ENCODE data around the gene DISP3.

The DISP3 gene

DNA sequence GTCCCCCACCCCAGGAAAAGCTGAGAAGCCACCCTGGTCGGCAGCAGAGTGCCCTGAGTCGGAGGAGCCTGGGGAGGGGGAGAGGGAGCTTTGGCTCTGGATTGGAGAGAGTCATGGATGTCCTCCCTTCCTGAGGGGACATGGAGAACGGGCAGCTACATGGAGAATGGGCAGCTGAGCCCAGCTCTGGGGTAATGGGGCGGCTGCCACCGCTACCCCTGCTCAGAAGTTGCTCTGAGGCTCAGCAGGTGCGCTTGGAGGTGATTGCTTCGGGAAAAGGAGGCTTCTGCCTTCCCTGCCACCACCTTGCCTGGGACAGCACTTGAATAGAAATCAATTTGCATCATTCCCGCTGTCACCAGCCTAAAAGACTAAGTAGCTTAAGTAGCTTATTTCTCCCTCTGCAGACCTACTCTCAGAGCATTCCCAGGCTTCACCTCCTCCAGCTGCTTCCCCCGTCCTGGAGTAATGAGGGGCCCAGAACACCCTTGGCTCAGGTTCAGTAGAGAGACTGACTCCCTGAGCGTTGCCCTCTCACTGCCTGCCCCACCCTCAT lies 8.3 kb downstream of the DISP3 start:
- no peak for DNase-seq

DNA sequence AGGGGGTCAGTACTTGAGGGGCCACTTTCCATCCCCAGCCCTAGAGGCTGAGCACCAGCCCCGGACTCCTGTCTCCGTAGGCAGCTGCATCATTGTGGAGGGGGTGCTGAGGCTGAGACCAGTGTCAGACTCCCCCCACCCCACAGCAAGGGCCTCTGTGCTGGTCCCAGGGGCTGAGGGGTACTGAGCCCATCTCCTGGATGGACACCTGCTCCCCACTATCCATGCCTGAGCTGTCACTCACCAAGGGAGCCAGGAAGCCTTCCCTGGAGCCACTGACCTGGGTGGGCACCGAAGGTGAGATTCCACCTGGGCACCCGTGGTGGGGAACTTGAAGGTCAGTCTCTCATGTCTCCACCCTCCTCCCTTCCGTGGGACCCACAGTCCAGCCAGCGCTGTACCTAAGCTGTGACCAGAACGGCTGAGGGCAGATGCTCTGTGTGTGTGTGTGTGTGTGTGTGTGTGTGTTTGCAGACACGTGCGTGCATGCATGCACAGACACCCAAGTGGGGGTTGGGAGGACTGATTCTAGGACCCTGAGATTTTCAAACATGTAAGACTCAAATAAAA lies 9.3 kb downstream of the DISP3 start:
- DNase-seq: no peak

DNA sequence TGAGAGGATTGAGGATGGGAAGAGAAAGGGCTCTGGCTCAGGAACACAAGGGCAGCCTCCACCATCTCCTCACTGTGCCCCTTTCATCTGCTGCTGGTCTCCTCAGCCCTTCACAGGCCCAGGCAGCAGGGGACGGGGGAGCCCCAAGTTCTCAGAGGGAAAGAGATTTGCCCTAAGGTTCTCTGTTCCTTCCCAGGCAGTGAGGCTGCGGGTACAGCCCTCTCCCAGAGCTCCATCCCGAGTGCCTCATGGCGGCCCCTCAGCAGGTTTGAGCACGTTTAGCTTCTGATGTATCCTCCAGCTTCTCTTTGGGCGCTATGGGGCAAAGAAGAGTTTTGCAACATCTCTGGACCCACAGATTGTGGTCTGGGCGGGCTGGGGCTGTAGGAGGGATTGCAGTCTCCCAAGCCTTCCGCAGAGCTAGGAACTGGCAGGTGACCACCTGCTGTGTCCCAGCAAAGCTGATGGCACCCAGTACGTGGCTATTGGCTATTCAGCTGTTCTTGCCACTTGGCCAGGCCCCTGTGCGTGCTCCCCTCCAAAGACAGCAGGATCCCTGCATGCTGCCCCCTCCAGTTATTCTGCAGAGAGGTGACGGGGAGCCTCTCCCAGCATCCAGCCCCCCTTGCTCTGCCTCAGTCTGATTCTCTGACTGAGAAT lies 10.1 kb downstream of the DISP3 start:
- DNase-seq: no peak

DNA sequence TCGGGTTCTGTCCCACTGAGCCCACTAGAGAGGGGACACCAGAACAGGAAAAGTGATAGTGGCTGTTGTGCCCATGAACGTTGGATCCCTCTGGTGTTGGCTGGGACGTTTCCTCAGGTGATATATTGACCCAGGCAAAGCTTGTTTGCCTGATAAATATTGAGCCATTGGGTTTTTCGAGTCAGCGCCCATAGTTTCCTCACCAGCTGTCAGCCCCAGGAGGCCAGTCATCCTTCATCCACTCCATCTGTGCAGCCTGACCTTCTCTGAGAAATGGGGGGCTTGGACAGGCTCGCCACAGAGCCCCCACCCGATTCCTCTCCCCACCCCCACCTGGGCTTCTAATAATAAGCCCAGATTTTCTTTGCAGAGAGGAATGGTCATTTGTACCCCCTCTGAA lies 13.3 kb downstream of the DISP3 start:
- no peak for DNase-seq

DNA sequence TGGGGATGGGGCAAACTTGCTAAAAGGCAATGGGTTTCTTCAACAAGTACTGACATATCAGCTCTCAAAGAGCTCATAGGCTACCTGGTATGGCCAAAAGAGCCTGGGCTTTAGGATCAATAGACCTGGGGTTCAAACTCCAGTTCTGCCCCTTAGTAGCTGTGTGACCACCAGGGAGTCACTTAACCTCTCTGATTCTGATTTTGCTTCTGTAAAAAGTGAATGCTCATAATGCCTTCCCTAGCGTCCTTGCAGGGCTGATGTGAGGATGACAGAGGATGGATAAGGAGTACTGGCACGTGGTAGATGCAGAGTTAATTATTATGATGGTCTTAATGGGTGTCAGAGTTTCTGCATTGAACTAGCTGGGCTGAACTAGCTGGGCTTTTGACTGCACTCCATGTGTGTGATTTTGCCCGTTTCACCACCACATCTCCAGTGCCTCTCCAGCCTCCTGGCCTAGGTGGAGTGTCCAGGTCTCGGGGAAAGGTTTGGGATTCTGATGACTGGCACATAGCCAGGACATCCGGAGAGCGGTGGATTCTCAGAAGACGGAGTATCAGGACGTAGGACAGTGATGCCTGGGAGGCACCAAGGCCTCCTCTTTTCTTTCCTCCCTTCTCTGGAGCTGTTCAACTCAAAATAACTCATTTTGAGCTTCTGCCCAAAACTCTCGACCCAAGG lies 15.2 kb downstream of the DISP3 start:
- DNase-seq: no peak

DNA sequence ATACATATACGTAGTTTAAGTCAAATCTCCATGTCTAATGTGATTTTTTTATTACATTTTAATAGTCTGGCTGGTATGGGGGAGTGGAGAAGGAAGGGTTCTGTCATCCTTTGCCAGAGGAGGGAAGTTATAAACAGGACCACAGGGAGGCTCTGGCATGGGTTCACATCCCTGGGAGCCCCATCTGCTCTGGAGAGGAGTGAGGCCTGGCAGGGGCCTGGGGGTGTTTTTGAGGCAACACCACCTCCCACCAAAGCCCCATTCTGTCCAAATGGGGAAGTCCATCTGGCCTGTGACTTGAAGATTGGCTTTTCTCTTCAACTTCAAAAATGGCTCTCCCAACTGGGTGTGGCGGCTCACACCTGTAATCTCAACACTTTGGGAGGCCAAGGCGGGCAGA lies 15.8 kb downstream of the DISP3 start:
- no peak for DNase-seq

DNA sequence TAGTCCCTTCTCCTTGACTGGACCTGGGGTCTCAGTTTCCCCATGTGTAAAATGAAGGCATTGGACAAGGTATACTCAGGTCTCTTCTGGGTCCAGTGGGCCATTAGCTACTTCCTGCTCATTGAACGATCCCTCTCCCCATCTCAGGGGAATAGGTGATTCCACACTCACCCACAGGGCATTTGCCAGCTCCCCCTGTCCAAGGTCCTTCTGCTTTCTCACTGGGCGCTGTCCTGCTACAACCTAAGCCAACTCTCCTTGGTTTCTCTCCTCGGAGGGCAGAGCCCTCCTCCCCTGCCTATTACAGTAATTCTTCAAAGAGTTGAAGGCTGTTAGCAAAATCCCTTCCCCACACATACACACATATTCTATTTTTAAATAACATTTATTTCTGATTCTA lies 16.6 kb downstream of the DISP3 start:
- DNase-seq: no peak

DNA sequence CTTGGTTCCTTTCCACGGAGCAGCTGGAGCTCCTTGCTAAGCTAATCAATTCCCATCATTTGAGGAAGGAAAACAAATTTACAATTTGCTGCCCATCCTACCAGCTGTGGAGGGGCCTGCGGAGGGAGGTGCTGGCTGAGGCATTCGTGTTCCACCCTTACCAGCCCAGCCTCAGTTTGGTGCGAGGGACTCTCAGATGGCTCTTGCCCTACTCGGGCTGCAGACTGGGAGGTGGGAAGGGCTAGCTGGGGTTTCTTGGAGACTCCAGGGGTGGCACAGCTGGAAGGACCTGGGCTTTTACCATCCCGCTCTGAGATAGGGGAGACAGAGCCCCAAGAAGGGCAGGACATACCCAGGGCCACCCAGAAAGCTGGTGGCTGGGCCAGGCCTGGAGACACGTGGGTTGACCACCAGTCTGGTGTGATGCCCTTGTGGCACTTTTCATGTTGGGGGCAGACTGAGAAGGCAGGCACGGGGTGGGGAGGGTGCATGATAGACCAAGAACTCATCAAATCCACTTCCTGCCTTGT lies 17.7 kb downstream of the DISP3 start:
- no peak for DNase-seq

DNA sequence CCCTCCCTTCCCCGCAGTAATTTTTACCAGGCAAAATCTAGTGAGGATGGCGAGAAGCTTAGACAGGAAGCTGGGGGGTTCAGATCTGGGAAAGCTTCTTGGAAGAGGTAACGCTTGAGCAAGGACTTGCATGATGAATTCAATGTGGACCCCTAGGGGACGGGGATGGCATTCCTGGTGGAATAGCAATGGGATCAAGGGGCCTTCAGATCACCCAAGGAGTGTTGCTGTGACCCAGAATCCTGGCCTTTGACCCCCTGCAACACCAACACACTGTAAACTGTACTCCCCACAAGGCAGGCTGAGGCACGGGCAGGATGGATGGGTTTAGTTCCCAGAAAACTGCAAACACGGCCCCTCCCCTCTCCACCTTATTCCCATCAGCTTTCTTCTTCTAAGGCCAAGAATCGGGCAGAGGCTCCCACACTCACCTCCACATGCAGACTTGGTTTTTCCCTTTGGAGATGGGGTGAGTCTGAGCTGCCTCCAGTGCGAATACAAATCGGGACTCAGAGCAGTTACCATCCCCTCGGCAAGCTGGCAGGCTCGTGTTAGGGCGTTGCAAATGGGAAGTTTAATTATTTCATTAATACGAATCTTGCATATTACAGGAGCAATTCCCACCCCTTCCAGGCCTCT lies 20.1 kb downstream of the DISP3 start:
- DNase-seq: no peak

DNA sequence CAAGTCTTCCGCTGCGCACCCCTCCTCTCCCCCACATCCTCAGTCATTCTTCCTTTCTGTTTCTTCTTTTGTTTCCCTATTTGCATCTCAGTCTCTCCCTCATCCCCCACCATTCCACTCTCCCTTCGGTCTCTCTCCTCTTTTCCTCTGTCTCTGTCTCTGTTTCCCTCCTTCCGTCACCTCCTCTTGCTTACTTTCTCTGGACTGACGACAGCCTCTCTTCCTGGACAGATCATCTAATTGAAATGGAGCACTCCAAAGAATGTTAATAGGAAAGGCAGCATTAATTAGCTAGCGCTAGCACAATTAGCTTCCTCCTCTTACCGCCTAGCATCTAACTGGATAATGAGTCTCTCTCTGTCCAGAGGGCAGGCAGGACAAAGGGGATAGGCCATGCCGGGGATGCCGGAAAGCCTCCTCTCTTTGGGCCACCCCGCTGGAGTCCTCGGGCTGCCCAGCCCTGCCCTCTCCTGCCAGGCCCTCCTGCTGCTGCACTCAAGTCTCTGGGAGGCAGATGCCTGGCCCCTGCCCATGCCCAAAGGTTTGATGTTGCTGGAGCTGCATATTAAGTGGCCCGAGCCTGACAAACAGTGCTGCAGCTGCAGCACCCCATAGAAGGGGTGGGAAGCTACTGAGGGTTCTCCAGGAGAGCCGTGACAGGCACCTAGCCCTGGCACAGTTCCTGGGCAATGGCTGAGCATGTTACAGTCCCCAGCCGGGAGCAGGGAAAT lies 20.8 kb downstream of the DISP3 start:
- DNase-seq: no peak

DNA sequence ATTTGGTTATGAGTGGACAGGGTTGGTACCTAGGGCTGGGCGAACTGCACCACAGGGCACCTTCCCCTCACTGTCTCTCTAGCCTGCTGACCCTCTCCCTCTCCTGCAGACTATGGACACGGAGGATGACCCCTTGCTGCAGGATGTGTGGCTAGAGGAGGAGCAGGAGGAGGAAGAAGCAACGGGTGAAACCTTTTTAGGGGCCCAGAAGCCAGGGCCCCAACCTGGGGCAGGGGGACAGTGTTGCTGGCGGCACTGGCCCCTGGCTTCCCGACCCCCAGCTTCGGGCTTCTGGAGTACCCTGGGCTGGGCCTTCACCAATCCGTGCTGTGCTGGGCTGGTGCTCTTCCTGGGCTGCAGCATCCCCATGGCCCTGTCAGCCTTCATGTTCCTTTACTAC lies 21.9 kb downstream of the DISP3 start:
- no peak for DNase-seq

DNA sequence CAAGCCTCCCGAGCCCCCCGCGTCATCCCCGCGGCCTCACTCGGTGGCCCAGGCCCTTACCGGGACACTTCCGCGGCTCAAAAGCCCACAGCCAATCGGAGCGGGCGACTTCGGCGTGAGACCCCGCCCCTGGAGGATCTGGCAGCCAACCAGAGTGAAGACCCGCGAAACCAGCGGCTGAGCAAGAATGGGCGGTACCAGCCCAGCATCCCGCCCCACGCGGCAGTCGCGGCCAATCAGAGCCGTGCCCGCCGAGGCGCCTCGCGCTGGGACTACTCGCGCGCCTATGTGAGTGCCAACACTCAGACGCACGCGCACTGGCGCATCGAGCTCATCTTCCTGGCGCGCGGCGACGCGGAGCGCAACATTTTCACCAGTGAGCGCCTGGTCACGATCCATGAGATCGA lies 22.5 kb downstream of the DISP3 start:
- no peak for DNase-seq

DNA sequence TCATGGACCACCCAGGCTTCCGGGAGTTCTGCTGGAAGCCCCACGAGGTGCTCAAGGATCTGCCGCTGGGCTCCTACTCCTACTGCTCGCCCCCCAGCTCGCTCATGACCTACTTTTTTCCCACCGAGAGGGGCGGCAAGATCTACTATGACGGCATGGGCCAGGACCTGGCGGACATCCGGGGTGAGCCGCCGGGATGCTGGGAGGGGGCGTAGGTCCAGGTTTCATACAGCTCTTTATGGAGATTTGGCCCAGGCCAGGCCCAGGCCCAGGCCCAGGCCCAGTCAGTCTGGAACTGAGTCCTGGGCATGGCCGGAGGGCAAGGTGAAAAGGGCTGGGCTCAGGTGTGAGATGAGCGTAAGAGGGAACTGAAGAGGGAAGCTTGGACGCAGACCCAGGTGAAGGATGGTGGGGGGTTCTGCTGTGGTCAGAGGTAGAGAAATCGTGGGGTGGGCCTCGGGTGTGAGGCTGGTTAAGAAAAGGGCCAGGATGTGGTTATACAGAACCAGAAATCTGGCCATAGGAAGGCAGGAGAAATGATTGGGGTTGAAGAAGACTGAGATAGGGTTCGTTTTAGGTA lies 23.0 kb downstream of the DISP3 start:
- DNase-seq: no peak

DNA sequence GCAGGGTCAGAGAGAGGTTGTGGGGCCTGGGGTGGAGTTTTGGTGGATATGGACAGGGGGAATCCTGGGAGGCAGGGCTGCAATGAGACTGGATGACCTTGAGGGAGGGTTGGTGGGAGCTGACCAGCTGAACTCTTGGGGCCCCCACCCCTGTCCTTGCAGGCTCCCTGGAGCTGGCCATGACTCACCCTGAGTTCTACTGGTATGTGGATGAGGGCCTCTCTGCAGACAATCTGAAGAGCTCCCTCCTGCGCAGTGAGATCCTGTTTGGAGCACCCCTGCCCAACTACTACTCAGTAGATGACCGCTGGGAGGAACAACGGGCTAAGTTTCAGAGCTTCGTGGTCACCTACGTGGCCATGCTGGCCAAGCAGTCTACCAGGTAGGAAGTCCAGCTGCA lies 23.6 kb downstream of the DISP3 start:
- no peak for DNase-seq

DNA sequence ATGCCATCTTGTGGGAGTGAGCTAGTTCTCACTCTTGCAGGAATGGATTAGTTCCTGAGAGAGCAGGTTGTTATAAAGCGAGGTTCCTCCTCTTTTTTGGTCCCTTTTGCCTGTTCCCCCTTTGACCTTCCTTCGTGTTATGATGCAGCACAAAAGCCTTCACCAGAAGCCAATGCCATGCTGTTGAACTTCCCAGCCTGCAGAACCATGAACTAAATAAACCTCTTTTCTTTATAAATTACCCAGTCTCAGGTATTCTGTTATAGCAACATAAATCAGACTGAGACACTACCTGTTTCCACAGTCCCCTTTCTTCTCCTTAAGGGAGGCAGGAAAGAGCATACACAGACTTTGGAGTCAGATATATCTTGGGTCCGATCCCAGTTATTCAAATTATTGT lies 25.6 kb downstream of the DISP3 start:
- no peak for DNase-seq

DNA sequence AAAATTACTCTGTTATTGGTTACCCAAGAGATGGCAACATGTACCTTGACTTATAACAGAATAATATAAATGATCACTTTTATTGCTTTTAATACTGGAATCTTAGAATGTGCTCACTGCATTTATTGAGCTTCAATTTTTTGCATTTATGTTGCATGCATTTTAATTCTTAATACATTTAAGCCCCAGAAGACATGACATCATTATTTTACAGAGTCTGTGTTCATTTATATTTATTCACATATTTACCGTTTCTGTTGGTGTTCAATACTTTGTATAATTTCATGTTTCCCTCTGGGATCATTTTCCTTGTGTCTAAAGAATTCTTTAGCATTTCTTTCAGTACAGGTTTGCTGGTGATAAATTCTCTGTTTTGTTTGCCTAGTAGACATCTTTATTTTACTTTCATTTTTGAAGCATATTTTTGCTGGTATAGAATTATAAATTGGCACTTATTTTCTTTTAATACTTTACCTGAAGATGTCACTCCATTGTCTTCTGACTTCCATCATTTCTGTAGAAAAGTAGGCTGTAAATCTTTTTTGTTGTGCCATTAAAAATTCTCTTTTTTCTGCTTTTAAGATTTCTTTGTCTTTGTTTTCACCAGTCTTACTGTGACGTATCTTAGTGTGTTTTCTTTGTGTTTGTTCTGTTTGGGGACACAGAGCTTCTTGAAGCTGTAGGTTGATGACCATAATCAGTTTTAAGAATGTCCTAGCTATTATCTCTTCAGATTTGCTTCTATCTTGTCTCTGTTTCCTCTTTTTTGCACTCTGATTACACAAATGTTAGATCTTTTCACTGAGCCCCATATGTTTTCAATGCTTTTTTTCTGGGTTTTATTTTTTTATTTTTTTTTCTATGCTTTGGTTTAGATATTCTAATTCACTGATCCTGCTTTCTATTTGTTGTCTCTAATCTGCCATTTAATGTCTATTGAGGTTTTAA lies 26.9 kb downstream of the DISP3 start:
- DNase-seq: no peak

DNA sequence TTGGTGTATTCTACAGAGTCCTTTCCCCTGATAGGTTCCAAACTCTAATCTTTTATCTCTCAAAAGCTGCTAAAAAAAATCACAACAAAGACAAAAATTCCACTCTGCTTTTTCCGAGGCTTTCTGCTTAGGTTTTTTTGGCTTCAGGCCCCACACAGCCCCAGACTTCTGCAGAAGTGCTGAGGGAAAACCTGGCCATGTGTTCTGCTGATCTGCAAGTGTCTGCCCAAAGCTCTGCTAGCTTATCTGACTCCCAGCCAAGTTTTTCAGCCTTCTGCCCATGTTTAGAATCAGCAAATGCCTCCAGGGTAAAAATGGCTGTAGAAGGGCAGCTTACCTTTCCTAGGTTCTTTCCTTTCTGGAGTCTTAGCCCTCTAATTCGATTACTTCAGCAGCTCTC lies 28.4 kb downstream of the DISP3 start:
- DNase-seq: no peak

DNA sequence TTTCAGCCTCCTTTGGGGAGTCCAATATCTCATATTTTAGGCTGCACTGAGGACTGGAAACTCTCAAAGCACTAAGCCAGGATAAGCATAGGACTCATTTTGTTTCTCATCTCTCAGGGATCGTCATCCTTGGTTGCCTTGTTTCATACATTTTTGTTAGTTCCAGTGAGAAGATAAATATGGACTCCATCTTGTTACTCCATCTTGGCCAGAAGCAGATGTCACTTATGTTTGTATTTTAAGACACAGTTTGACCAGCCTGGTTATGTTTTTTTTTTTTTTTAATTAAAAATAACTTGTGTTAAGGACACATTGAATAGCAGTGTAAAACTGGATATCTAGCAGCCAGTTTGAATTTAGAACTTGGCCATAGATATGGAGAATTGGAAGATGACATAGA lies 34.7 kb downstream of the DISP3 start:
- DNase-seq: no peak

DNA sequence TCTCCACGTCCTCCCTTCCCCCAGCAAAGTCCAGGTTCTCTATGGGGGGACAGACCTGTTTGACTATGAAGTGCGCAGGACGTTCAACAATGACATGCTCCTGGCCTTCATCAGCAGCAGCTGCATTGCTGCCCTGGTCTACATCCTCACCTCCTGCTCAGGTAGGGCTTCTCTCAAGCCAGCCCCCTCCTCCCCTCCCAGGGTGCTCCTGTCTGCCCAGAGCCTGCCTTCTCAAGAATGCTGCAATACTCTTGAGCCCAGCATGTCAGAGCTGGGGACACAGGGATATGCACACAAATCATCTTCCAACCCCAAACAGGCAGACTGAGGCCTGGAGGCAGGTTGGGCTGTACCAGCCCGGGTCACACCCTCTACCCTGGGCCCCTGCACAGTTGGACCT lies 35.4 kb downstream of the DISP3 start:
- no peak for DNase-seq

DNA sequence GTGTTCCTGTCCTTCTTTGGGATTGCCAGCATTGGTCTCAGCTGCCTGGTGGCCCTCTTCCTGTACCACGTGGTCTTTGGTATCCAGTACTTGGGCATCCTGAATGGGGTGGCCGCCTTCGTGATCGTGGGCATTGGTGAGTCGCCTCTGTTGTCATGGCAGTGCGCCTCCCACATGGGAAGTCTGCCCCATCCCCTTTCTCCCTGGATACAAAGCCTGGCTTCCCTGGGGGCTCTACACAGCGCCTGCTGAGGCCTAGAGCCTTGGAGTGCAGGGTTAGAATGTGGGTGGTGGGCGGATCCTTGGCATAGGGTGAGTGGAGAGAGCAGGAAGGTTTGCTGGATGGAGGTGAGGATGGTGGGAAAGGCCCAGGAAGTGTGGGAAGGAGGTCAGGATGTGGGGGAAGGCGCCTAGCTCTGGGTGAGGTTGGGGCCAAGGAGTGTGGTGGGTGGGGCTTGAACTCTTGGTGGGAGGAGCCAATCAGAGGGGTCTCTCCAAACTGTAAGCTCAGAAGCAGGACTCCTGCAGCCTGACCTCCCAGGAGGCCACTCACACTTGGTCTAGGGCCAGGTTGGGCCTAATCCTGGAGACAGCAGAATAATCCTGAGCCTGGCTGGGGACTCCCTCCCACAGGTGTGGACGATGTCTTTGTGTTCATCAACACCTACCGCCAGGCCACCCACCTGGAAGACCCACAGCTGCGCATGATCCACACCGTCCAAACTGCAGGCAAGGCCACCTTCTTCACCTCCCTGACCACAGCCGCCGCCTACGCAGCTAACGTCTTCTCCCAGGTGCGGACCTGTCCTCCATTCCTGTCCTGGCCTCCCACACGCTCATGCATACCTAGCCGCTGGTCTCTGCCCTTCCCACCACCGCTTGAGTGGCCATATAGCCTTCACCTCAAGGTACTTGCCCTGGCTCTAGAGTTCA lies 36.7 kb downstream of the DISP3 start:
- no peak for DNase-seq

Measured in NCI-H2171 (cell line).